Right lobe of liver (tissue), 4 donors: ENCODE measurements around the gene ATP1B3.

Experiments
- POLR2A ChIP-seq: fragments of 450-650 bp; IDR thresholded peaks from one replicate; pipeline ENCODE4 v1.6.1; 2017; ENCODE audit warnings: antibody characterized with exemption, mild to moderate bottlenecking
- TF ChIP-seq, protein P1 (sequence below), 4 donors: fragments of 200-600 bp in 3 of 4; fragments of 450-650 bp in 1 of 4; IDR thresholded peaks; one replicate each; pipeline versions ENCODE4 v1.5.1 to v1.8.0; 2016 to 2022; ENCODE audit warnings: antibody characterized with exemption in 4 of 4, mild to moderate bottlenecking in 2 of 4
- donor health status: DM: no; HTN: no; CAD: no.
- donor health status: DM: no; HTN: no; CAD: no.
- donor health status: DM: no; HTN: yes; CAD: no.

DNA sequence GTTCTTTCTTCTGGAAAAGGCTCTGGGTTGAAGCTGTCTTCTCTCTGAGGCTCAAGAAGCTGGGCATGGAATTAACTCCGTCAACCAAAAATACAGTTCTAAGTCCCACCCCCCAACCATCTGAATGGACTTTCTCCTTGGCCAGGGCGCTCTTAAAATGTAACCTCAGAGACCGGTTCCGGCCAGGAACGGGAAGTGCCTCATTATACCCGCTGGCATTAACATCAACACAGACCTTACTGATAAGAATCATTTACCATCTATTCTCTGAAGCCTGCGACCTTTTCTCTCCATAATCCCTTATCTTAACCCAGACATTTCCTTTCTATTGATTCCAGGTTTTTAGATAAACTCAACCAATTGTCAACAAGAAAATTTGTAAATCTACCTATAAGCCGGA lies 64.7 kb downstream of the ATP1B3 start:
- TF ChIP-seq, protein P1, sequence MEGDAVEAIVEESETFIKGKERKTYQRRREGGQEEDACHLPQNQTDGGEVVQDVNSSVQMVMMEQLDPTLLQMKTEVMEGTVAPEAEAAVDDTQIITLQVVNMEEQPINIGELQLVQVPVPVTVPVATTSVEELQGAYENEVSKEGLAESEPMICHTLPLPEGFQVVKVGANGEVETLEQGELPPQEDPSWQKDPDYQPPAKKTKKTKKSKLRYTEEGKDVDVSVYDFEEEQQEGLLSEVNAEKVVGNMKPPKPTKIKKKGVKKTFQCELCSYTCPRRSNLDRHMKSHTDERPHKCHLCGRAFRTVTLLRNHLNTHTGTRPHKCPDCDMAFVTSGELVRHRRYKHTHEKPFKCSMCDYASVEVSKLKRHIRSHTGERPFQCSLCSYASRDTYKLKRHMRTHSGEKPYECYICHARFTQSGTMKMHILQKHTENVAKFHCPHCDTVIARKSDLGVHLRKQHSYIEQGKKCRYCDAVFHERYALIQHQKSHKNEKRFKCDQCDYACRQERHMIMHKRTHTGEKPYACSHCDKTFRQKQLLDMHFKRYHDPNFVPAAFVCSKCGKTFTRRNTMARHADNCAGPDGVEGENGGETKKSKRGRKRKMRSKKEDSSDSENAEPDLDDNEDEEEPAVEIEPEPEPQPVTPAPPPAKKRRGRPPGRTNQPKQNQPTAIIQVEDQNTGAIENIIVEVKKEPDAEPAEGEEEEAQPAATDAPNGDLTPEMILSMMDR (IDR thresholded peaks at IDR 0.05), result no peak
- TF ChIP-seq POLR2A, result no peak
